ENCODE data around the gene MYL5. TPM values are rescaled to one million over a fixed set of nuclear protein-coding genes. Genes with fewer than 3 reads are reported as not detected.

The MYL5 gene
- total and polyA plus RNA-seq, 2 of the 13 experiments (the other 11 are each of a cell fraction or from before 2014, with no cell fraction given), result 6.5 to 16.0 TPM

GRCh38 chr4:692771-693554 lies 18.6 kb downstream of the MYL5 start (continued):
- TF ChIP-seq NR0B2 (CRISPR knock-in tag; IDR thresholded peaks at IDR 0.05) (no peak), SOX6 (IDR thresholded peaks at IDR 0.05) (no peak), SOX6 (CRISPR knock-in tag; IDR thresholded peaks at IDR 0.05) (peak; percentile 73; the same call in 1 of the 2 replicates), TERF1 (CRISPR knock-in tag; IDR thresholded peaks at IDR 0.05) (no peak), ARID4A (CRISPR knock-in tag; IDR thresholded peaks at IDR 0.05; ENCODE audit: borderline replicate concordance) (peak; percentile 55; the same call in 1 of the 2 replicates), ZNF574 (CRISPR knock-in tag; IDR thresholded peaks at IDR 0.05) (peak; percentile 45; the same call in 1 of the 2 replicates), FLYWCH1 (CRISPR knock-in tag; IDR thresholded peaks at IDR 0.05) (no peak), ZSCAN9 (CRISPR knock-in tag; IDR thresholded peaks at IDR 0.05; ENCODE audit: borderline replicate concordance) (peak; percentile 86; the same call in 1 of the 2 replicates), KLF15 (CRISPR knock-in tag; IDR thresholded peaks at IDR 0.05; ENCODE audit: borderline replicate concordance) (no peak), ZNF253 (CRISPR knock-in tag; IDR thresholded peaks at IDR 0.05; ENCODE audit: borderline replicate concordance) (peak; percentile 83; the same call in 1 of the 2 replicates), ZNF251 (CRISPR knock-in tag; IDR thresholded peaks at IDR 0.05) (no peak), ZNF572 (CRISPR knock-in tag; IDR thresholded peaks at IDR 0.05) (peak; percentile 59; the same call in 1 of the 2 replicates), MAFF (IDR thresholded peaks at IDR 0.05; ENCODE audit: low read depth, low read length) (no peak), ZNF430 (CRISPR knock-in tag; IDR thresholded peaks at IDR 0.05) (peak; percentile 92), ARNT (IDR thresholded peaks at IDR 0.05) (no peak), ZNF770 (CRISPR knock-in tag; IDR thresholded peaks at IDR 0.05) (0 out of 2 replicates have a peak, but pooled peaks have one; percentile 27), TRIM24 (CRISPR knock-in tag; IDR thresholded peaks at IDR 0.05) (no peak), KLF11 (CRISPR knock-in tag; IDR thresholded peaks at IDR 0.05) (0 out of 2 replicates have a peak, but pooled peaks have one; percentile 49), CBX5 (CRISPR knock-in tag; IDR thresholded peaks at IDR 0.05; ENCODE audit: borderline replicate concordance) (no peak)
